ENCODE measurements around the gene SNRNP25.
"Not testable (repeated sequence)": the region's sequence is repeated elsewhere in the genome, so short reads cannot be mapped to it uniquely, and the experiment has no call there.

SNRNP25 gene

GRCh38 chr16:53346-54236 is at the start of gene SNRNP25, which contains the start of gene POLR3K:
SNRNP25 (plus strand) TSS chr16:53828; CDS start chr16:54017, 189 bp downstream.
POLR3K (minus strand) TSS chr16:53608; CDS start chr16:53586, 22 bp downstream.
- peak; percentile 99 for DNase-seq

- no peak for DNase-seq
These were observed 43.5 kb upstream of the SNRNP25 start for GRCh38 chr16:9903-10665.

GRCh38 chr16:10772-11171 is 42.9 kb upstream of the SNRNP25 start:
- DNase-seq: not testable (repeated sequence)

- DNase-seq: not testable (repeated sequence)
These were observed 36.4 kb upstream of the SNRNP25 start for GRCh38 chr16:17062-17765.

- not testable (repeated sequence) for DNase-seq
These were observed 32.7 kb upstream of the SNRNP25 start for GRCh38 chr16:20886-21285.

- DNase-seq: not testable (repeated sequence)
These were observed 29.5 kb upstream of the SNRNP25 start for GRCh38 chr16:24151-24550.

- DNase-seq: not testable (repeated sequence)
These were observed 27.7 kb upstream of the SNRNP25 start for GRCh38 chr16:25926-26348.

- not testable (repeated sequence) for DNase-seq
These were observed 23.0 kb upstream of the SNRNP25 start for GRCh38 chr16:30627-31026.

GRCh38 chr16:33154-33876 is 20.3 kb upstream of the SNRNP25 start:
- DNase-seq: not testable (repeated sequence)

GRCh38 chr16:33877-34647 is 19.6 kb upstream of the SNRNP25 start:
- DNase-seq: no peak

GRCh38 chr16:34648-34987 is 19.0 kb upstream of the SNRNP25 start:
- DNase-seq: no peak

GRCh38 chr16:35011-35677 is 18.5 kb upstream of the SNRNP25 start:
- no peak for DNase-seq

GRCh38 chr16:35678-36305 is 17.8 kb upstream of the SNRNP25 start:
- DNase-seq: no peak

GRCh38 chr16:36336-36984 is 17.2 kb upstream of the SNRNP25 start:
- DNase-seq: no peak

GRCh38 chr16:37511-37910 is 16.1 kb upstream of the SNRNP25 start:
- no peak for DNase-seq

- DNase-seq: not testable (repeated sequence)
These were observed 15.4 kb upstream of the SNRNP25 start for GRCh38 chr16:38206-38605.

GRCh38 chr16:38941-39892 is 14.4 kb upstream of the SNRNP25 start:
- no peak for DNase-seq

- DNase-seq: no peak
These were observed 12.1 kb upstream of the SNRNP25 start for GRCh38 chr16:41439-42068.
